GM20000 (cell line): ENCODE data around the gene UFD1.

Source experiments
- DNase-seq: peaks from one replicate; pipeline ENCODE4 v3.0.0; 2012; ENCODE audit warnings: low spot score
- TF ChIP-seq, protein P1 (sequence below): IDR thresholded peaks from 2 replicates; pipeline ENCODE4 v1.5.1; 2012; ENCODE audit warnings: mild to moderate bottlenecking, control low read depth; ENCODE audit errors: extremely low read depth, missing control alignments

The UFD1 gene

GRCh38 chr22:19519041-19519926 lies 40.3 kb upstream of the UFD1 start:
- DNase-seq = no peak
- TF ChIP-seq, protein P1, sequence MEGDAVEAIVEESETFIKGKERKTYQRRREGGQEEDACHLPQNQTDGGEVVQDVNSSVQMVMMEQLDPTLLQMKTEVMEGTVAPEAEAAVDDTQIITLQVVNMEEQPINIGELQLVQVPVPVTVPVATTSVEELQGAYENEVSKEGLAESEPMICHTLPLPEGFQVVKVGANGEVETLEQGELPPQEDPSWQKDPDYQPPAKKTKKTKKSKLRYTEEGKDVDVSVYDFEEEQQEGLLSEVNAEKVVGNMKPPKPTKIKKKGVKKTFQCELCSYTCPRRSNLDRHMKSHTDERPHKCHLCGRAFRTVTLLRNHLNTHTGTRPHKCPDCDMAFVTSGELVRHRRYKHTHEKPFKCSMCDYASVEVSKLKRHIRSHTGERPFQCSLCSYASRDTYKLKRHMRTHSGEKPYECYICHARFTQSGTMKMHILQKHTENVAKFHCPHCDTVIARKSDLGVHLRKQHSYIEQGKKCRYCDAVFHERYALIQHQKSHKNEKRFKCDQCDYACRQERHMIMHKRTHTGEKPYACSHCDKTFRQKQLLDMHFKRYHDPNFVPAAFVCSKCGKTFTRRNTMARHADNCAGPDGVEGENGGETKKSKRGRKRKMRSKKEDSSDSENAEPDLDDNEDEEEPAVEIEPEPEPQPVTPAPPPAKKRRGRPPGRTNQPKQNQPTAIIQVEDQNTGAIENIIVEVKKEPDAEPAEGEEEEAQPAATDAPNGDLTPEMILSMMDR = no peak

- TF ChIP-seq, protein P1 = no peak
- no peak for DNase-seq
Observed at GRCh38 chr22:19518635-19519034, 39.6 kb upstream of the UFD1 start.

DNA sequence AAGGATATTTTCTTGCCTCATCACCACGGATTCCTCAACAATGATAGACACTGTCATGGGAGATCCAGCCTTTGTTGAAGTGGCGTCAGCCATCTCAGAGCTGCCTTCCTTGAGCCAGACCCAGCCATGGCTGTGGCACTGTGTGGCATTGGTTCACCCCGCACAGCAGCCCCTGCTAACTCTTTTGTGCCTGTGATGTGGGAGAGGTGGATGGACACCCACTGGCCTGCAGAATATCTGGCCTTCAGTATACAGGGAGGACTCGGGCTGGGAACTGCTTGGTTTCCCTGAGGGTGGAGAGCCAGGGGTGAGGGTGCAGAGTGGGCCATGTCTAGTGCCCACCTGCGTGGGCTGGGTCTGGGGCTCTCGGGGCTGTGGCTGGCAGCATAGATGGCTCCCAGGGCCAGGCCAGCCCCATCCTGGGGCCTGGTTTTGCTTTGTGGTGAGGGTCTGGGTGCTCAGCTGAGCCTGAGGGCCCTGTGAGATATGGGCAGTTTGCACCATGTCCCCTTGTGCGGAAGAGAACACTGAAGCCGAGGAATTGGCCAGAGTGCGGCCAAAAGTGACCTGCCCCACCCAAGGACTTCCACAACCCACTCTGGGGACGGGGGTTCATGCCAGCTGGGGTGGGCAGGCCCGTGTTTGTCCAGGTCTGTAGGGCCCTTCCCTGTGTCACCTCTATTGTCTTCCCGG lies 39.1 kb upstream of the UFD1 start:
- TF ChIP-seq, protein P1 = no peak
- no peak for DNase-seq

DNA sequence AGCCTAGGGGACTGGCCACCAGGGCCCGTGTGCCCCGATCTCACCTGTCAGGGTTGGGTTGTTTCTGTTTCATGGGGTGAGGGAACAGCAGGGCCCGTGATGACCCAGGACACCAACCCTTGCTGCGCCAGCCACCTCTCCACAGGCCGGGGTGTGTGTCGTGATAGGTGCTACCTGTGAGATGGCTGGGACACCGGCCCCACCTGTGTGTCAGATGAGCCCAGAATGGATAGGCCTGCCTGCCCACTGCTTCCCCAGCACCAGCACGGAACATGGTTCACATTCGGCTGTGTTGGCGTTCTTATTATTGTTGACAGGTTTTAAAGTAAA lies 38.1 kb upstream of the UFD1 start:
- no peak for DNase-seq
- TF ChIP-seq, protein P1 = no peak

DNA sequence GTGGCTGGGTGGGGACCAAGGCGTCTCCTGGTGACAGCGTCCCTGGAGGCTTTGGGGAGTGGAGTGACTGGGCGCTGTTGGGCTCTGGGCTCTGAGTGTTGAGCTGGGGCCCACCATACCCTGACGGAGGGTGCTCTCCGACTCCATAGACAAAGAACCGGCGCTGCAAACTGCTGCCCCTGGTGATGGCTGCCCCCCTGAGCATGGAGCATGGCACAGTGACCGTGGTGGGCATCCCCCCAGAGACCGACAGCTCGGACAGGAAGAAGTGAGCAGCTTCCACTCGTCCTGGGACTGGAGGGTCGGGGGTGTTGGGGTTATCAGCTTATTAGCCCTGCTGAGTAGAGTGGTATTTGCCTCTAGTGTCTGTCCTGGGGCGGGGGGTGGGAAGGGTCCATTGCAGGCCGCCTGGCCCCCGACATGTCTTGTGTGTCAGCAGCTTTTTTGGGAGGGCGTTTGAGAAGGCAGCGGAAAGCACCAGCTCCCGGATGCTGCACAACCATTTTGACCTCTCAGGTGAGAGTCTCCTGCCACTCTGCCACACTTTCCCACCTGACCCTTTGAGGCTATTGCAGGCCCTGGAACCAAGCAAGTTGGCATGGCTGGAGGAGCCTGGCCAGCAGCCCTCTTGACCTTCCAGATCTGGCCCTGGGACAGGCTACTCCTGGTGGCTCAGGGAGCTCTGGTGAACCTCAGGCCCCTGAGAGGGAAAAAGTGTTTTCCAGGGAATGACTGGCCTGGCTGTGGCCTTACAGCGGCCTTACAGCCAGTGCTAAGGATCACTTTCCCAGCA lies 37.6 kb upstream of the UFD1 start:
- TF ChIP-seq, protein P1 = no peak
- no peak for DNase-seq

DNA sequence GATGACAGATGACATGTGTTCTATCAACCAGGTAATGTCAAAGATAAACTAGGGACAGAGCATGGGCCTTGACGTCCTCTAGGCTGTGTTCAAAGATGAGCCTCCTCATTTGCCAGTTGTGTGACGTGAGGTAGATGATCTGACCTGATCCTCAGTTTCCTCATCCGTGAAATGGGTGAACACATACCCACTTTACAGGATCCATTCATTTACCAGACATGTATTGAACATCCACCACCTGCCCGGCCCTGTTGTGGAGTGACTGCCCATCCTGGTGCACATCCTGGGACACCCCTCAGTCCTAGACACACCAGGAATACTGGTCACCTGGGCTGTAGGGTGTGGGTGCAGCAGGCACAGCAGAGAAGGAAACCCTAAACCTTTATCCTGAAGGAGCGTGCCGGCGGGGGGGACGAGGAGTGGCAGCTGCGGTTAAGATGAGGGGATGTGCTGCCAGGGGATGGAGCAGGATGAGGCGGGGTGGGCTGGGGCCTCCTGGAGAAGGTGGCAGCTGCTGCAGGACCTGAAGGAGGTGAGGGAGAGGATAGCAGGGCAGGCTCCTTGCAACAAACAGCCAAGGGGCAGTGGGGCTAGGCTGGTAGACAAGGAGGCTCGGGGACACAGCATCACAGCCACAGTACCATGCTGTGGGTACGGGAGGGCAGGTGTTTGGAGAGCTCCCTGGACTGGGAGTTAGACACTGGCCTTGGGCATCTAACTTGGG lies 36.8 kb upstream of the UFD1 start:
- no peak for DNase-seq
- TF ChIP-seq, protein P1 = no peak
